Measurements from ENCODE around the gene HHAT. TPM values are rescaled to one million over a fixed set of nuclear protein-coding genes. Genes with fewer than 3 reads are reported as not detected.

The HHAT gene
- polyA plus RNA-seq, 1 experiment = 4.8 TPM

DNA sequence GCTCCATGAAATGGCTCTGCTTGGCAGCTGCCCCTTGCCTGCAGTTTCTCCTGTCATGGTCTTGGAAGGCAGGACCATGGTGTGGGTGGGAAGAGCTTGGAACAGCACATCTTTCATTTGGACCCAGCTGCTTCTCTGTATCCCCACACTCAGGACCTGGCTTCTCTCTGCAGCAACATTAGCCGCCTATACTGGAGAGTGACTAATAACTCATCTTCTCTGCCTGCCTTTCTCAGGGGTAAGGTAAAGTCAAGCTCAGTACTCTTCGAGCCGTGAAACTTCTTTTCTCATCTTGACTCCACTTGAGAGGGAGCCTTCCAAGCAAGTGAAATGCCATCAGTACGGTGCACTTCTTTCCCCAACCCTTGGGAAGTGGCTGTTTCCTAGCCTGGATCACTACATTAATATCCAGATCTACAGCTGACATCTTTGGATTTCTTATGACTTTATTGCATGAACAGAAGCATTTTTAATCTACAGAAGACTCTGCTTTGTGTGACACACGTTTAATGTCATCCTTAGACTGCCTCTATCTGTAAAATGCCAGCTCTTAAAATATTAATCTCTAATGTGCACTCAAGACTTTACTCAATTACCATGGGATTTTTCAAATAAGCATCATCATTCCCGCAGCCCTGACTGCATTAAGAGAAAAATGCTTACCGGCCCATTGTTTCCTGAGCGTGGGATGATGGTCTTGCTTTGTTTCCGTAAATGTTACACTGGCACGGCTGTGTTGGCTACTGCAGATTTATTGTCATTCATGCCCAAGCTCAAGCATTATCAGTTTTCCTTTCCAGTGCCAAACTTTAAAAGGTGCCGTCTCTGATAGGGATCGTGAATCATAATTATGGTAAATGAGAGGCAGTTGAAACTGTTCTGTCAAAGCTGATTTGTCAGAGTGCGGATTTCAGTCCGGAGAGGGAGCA, 242.9 kb downstream of the HHAT start:
- TF ChIP-seq, protein P1, sequence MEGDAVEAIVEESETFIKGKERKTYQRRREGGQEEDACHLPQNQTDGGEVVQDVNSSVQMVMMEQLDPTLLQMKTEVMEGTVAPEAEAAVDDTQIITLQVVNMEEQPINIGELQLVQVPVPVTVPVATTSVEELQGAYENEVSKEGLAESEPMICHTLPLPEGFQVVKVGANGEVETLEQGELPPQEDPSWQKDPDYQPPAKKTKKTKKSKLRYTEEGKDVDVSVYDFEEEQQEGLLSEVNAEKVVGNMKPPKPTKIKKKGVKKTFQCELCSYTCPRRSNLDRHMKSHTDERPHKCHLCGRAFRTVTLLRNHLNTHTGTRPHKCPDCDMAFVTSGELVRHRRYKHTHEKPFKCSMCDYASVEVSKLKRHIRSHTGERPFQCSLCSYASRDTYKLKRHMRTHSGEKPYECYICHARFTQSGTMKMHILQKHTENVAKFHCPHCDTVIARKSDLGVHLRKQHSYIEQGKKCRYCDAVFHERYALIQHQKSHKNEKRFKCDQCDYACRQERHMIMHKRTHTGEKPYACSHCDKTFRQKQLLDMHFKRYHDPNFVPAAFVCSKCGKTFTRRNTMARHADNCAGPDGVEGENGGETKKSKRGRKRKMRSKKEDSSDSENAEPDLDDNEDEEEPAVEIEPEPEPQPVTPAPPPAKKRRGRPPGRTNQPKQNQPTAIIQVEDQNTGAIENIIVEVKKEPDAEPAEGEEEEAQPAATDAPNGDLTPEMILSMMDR (IDR thresholded peaks at IDR 0.05; ENCODE audit: low read depth, low read length) = no peak
- no peaks in the 10 kb centered on the region for H3K27me3 ChIP-seq (ENCODE audit: control insufficient read depth, insufficient read depth, low read length)
- no peaks in the 10 kb centered on the region for H3K9me3 ChIP-seq (ENCODE audit: control insufficient read depth, insufficient read depth, low read length)
- POLR2A ChIA-PET = no interaction called here
- H3K27ac ChIP-seq (ENCODE audit: low read depth, low read length) = no peak overlapping the region
- DNase-seq (ENCODE audit: low read depth, low spot score) = no peak
- no peak overlapping the region for H3K4me3 ChIP-seq (ENCODE audit: low read depth, low read length)
- CTCF ChIA-PET = no interaction called here

DNA sequence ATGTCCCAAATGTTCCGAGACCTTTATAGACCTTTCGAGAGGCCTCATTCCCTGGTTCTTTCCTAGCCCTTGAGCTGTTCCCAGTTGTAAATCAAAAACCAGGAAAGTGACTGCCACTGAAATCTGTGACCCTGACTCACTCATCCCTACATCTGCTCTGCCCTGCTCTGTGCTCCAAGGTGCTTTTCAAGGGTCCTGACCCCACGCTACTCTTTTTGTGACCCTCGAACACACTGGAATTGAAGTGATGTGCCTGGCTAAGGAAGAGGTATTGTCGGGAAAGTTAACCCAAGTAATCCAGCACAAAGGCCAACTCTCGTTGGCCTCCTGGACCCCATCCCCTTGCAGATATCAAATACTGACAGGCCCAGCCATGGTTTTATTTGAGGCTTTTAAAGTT, 244.4 kb downstream of the HHAT start:
- no peak for DNase-seq (ENCODE audit: low read depth, low spot score)
- Histone ChIP-seq H3K27me3 (ENCODE audit: control insufficient read depth, insufficient read depth, low read length) (no peaks in the 10 kb centered on the region), H3K27ac (ENCODE audit: low read depth, low read length) (no peak overlapping the region), H3K4me3 (ENCODE audit: low read depth, low read length) (no peak overlapping the region), H3K9me3 (ENCODE audit: control insufficient read depth, insufficient read depth, low read length) (no peaks in the 10 kb centered on the region)
- TF ChIP-seq, protein P1 (IDR thresholded peaks at IDR 0.05; ENCODE audit: low read depth, low read length) = no peak
- ChIA-PET POLR2A (no interaction called here), CTCF (interaction anchor here (1.0 kb wide), 1 partner anchor 9 kb away, joined by 3 read pairs; no protein-coding TSS in a partner anchor)

DNA sequence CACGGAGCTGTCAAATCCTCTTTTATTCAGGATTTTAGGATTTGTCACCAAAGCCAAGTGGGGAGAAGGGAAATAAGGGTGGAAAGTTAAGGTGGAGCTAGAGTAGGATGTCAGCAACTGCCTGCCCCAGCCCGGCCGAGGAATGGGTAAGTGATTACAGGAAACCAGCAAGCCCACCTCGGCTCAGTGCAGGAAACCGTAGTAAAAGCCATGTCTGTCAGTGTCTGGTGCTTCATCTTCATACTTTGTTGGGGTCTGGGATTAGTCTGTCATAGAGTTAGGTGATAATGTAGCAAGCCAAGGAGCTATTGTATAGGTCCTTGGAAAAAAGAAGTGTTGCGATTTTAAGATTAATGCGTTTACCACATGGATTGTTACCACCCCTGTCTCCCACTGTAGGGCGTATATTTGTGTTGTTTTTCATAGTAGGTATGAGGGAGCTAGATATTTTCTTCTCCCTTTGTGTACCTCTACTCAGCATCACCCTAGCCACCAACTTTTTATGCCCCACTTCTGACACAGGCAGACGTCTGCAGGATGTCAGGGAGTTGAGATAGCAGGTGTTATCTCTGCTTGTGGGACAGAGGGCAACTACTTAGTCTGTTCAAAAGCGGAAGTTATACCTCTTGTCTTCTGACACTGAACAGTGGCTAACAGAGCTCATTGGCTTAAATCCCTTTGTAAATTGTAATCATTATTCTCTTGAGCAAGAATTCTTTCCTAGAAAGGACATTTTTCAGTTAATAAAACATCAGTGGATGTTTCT, 253.7 kb downstream of the HHAT start:
- Histone ChIP-seq H3K9me3 (ENCODE audit: control insufficient read depth, insufficient read depth, low read length) (no peaks in the 10 kb centered on the region), H3K27me3 (ENCODE audit: control insufficient read depth, insufficient read depth, low read length) (no peaks in the 10 kb centered on the region), H3K4me3 (ENCODE audit: low read depth, low read length) (no peak overlapping the region), H3K27ac (ENCODE audit: low read depth, low read length) (no peak overlapping the region)
- CTCF ChIA-PET = interaction anchor here (1.0 to 7.2 kb wide), 8 partner anchors 9 to 553 kb away, joined by 3 to 63 read pairs (median 4); partner anchors contain the start of gene KCNH1
- TF ChIP-seq, protein P1 (IDR thresholded peaks at IDR 0.05; ENCODE audit: low read depth, low read length) = no peak
- no peak for DNase-seq (ENCODE audit: low read depth, low spot score)
- POLR2A ChIA-PET = no interaction called here

DNA sequence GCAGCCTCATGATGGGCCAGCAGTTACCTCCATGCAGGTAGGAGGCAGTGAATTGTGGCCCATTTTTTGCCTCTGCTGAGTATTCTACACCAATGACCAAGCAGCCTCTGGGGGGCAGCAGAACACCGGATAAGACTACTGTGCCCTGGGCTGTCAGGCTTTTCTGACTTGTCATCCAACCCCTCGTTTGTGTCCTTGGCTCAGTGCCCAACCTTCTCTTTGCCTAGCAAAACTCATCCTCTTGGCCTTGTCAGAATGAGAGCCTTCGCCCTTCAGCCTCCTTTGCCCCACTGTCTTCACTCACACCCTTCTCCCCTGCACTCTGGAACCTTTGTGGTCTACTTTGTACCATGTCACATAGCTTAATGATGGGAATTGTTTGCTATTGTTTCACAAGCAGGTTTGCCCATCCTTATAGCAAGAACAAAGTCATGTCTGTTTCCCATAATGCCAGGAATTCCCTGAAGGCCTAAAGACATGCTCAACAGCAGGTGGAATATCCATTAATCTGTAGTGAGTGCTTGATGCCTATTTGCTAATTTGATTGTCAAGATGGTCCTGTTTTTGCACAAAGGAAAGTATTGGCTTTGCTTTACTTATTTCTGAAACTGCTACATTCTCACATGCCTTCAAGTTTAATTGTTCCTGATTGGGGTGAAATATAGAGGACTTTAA, 255.9 kb downstream of the HHAT start:
- peak; percentile 34 for DNase-seq (ENCODE audit: low read depth, low spot score)
- ChIA-PET CTCF (interaction anchor here (0.6 to 8.8 kb wide), 21 partner anchors 9 to 777 kb away, joined by 3 to 168 read pairs (median 3); partner anchors contain the start of gene KCNH1), POLR2A (interaction anchor here (1.4 kb wide), 1 partner anchor 549 kb away, joined by 6 read pairs; the partner anchor contains the start of gene KCNH1)
- Histone ChIP-seq H3K4me3 (ENCODE audit: low read depth, low read length) (no peak overlapping the region), H3K9me3 (ENCODE audit: control insufficient read depth, insufficient read depth, low read length) (no peaks in the 10 kb centered on the region), H3K27ac (ENCODE audit: low read depth, low read length) (no peak overlapping the region), H3K27me3 (ENCODE audit: control insufficient read depth, insufficient read depth, low read length) (no peaks in the 10 kb centered on the region)
- TF ChIP-seq, protein P1 (IDR thresholded peaks at IDR 0.05; ENCODE audit: low read depth, low read length) = peak; percentile 81
